SK-N-SH (cell line): ENCODE measurements around the gene UBTD1. TPM values are rescaled to one million over a fixed set of nuclear protein-coding genes. Genes with fewer than 3 reads are reported as not detected.

ENCODE experiments used
- CTCF ChIA-PET: fragments of 300-600, 350-600 bp; formaldehyde crosslinking; extraction: SDS; loops from one replicate; lab custom pipeline; 2021; lab: Yijun Ruan, JAX
- POLR2A ChIA-PET: fragments of 350-600 bp; sonication (Branson Sonifier 250); formaldehyde crosslinking; extraction: SDS; loops from one replicate; lab custom pipeline; 2020; ENCODE audit warnings: antibody characterized with exemption, inconsistent platforms; lab: Yijun Ruan, JAX
- DNase-seq: peaks from one replicate; pipeline ENCODE4 v3.0.0; 2012
- H2AFZ ChIP-seq: fragments of 200-600 bp; sonication (generic); 2 replicates; pipeline ENCODE4 v1.8.1; 2016; ENCODE audit warnings: antibody characterized with exemption, mild to moderate bottlenecking, low read depth
- H3F3A ChIP-seq: fragments of 200-600 bp; sonication (generic); replicated peaks from 2 replicates; pipeline ENCODE3; 2016; ENCODE audit warnings: antibody characterized with exemption, mild to moderate bottlenecking; ENCODE audit not compliant: insufficient read depth
- H3K27ac ChIP-seq, 2 experiments: fragments of 200-500 bp in 1 of 2; fragments of 200-600 bp in 1 of 2; sonication (Bioruptor generic) in 1 of 2; sonication (generic), shearing (Covaris generic) in 1 of 2; 2 replicates each; pipeline versions ENCODE4 v1.5.1 to v1.6.1; 2014 to 2016; ENCODE audit warnings: low read depth in 2 of 2, inconsistent platforms in 1 of 2, low read length in 1 of 2, mild to moderate bottlenecking in 1 of 2, mixed read lengths in 1 of 2
- H3K27me3 ChIP-seq: fragments of 200-600 bp; sonication (generic), shearing (Covaris generic); 2 replicates; pipeline ENCODE4 v1.6.1; 2016; ENCODE audit warnings: mixed run types; ENCODE audit not compliant: insufficient read depth
- H3K36me3 ChIP-seq, 2 experiments: fragments of 200-500 bp in 1 of 2; fragments of 200-600 bp in 1 of 2; sonication (Bioruptor generic) in 1 of 2; sonication (generic) in 1 of 2; replicated peaks in 1 of 2; 2 replicates each; pipeline versions ENCODE3 to v1.5.1; 2014 to 2016; ENCODE audit warnings: low read length in 1 of 2, mild to moderate bottlenecking in 1 of 2; ENCODE audit not compliant: insufficient read depth in 2 of 2, control insufficient read depth in 1 of 2
- H3K4me1 ChIP-seq, 2 experiments: fragments of 200-500 bp in 1 of 2; fragments of 200-600 bp in 1 of 2; sonication (Bioruptor generic) in 1 of 2; sonication (generic), shearing (Covaris generic) in 1 of 2; 2 replicates each; pipeline versions ENCODE4 v1.5.1 to v1.6.1; 2014 to 2016; ENCODE audit warnings: low read depth in 1 of 2, low read length in 1 of 2, mixed run types in 1 of 2; ENCODE audit not compliant: insufficient read depth in 2 of 2, control insufficient read depth in 1 of 2
- H3K4me2 ChIP-seq: fragments of 200-600 bp; sonication (generic), shearing (Covaris generic); 2 replicates; pipeline ENCODE4 v1.6.1; 2017; ENCODE audit warnings: mixed run types
- H3K4me3 ChIP-seq, 2 experiments: fragments of 200-500 bp in 1 of 2; fragments of 200-600 bp in 1 of 2; sonication (Bioruptor generic) in 1 of 2; sonication (generic), shearing (Covaris generic) in 1 of 2; 2 replicates each; pipeline versions ENCODE4 v1.5.1 to v1.8.1; 2014 to 2016; ENCODE audit warnings: low read depth in 2 of 2, inconsistent platforms in 1 of 2, low read length in 1 of 2, mild to moderate bottlenecking in 1 of 2, mixed read lengths in 1 of 2, moderate library complexity in 1 of 2
- H3K79me2 ChIP-seq: fragments of 200-600 bp; sonication (generic); 2 replicates; pipeline ENCODE4 v1.8.1; 2017; ENCODE audit warnings: mild to moderate bottlenecking; ENCODE audit not compliant: insufficient read depth
- H3K9ac ChIP-seq: fragments of 200-600 bp; sonication (generic); 2 replicates; pipeline ENCODE4 v1.6.1; 2017; ENCODE audit warnings: mixed run types
- H3K9me2 ChIP-seq: fragments of 200-600 bp; sonication (generic); 2 replicates; pipeline ENCODE4 v1.6.1; 2017; ENCODE audit warnings: mixed run types
- H3K9me3 ChIP-seq: fragments of 200-600 bp; sonication (generic); 2 replicates; pipeline ENCODE4 v1.6.1; 2017; ENCODE audit warnings: mixed run types, mild to moderate bottlenecking, moderate library complexity
- H4K20me1 ChIP-seq: fragments of 200-600 bp; sonication (generic); 2 replicates; pipeline ENCODE4 v1.6.1; 2017; ENCODE audit warnings: mild to moderate bottlenecking, mixed run types; ENCODE audit not compliant: insufficient read depth
- ELF1 ChIP-seq: IDR thresholded peaks from 2 replicates; pipeline ENCODE4 v1.4.0; 2012
- EP300 ChIP-seq, 2 experiments: IDR thresholded peaks; 2 replicates each; pipeline versions ENCODE4 v1.4.0 to v1.6.1; 2012; ENCODE audit warnings: borderline replicate concordance in 1 of 2, low read depth in 1 of 2, low read length in 1 of 2
- FOSL2 ChIP-seq: IDR thresholded peaks from 2 replicates; pipeline ENCODE4 v1.4.0; 2012; ENCODE audit warnings: low read depth, mild to moderate bottlenecking, moderate library complexity, borderline replicate concordance
- MEF2A ChIP-seq: IDR thresholded peaks from 2 replicates; pipeline ENCODE4 v1.4.0; 2012; ENCODE audit warnings: low read depth, borderline replicate concordance
- MXI1 ChIP-seq: IDR thresholded peaks from 2 replicates; pipeline ENCODE4 v1.6.1; 2012; ENCODE audit warnings: mild to moderate bottlenecking, low read depth, low read length, improper control_type of control experiment
- NRF1 ChIP-seq: IDR thresholded peaks from 2 replicates; pipeline ENCODE4 v1.6.1; 2012; ENCODE audit warnings: low read depth, mild to moderate bottlenecking, low read length
- POLR2AphosphoS5 ChIP-seq: IDR thresholded peaks from 2 replicates; pipeline ENCODE4 v1.6.1; 2012; ENCODE audit warnings: low read depth, low read length
- RCOR1 ChIP-seq: fragments of 150-350 bp; IDR thresholded peaks from 2 replicates; pipeline ENCODE4 v1.6.1; 2017; ENCODE audit warnings: antibody characterized with exemption, low read length
- RXRA ChIP-seq: IDR thresholded peaks from 2 replicates; pipeline ENCODE4 v1.4.0; 2012; ENCODE audit warnings: low read depth, mild to moderate bottlenecking, borderline replicate concordance
- SIN3A ChIP-seq: IDR thresholded peaks from 2 replicates; pipeline ENCODE4 v1.6.1; 2012; ENCODE audit warnings: low read depth, mild to moderate bottlenecking, low read length, moderate library complexity, borderline replicate concordance
- WGBS: methylation state at CpG from one replicate; pipeline ENCODE4 v1.1.6; 2017; ENCODE audit warnings: low lambda C conversion rate; 5-methylcytosine and 5-hydroxymethylcytosine counted together
- polyA plus RNA-seq, 3 experiments: library from polyadenylated mRNA; depleted of rRNA; stranded (reverse); fragments of >200 nt; gene quantifications; 2 replicates each; pipeline ENCODE4 v1.2.3, GENCODE V29; 2012
- TF ChIP-seq, protein P1 (sequence below): IDR thresholded peaks from 2 replicates; pipeline ENCODE4 v1.6.1; 2012; ENCODE audit warnings: mild to moderate bottlenecking, low read depth, low read length, moderate library complexity
- TF ChIP-seq, protein P2 (sequence below): fragments of 150-350 bp; IDR thresholded peaks from 2 replicates; pipeline ENCODE4 v1.6.1; 2017; ENCODE audit warnings: antibody characterized with exemption, low read length, low read depth, borderline replicate concordance
- TF ChIP-seq, protein P3 (sequence below): fragments of 200-600 bp; sonication (generic); IDR thresholded peaks from 2 replicates; pipeline ENCODE4 v1.6.1; 2017; ENCODE audit warnings: antibody characterized with exemption, mild to moderate bottlenecking, moderate library complexity
- TF ChIP-seq, protein P4 (sequence below): fragments of 150-350 bp; IDR thresholded peaks from 2 replicates; pipeline ENCODE4 v1.6.1; 2016; ENCODE audit warnings: mild to moderate bottlenecking, low read depth, low read length

Gene UBTD1
- polyA plus RNA-seq, 1 of the 3 experiments (the other 2 are of a cell fraction), result 38.8 TPM

DNA sequence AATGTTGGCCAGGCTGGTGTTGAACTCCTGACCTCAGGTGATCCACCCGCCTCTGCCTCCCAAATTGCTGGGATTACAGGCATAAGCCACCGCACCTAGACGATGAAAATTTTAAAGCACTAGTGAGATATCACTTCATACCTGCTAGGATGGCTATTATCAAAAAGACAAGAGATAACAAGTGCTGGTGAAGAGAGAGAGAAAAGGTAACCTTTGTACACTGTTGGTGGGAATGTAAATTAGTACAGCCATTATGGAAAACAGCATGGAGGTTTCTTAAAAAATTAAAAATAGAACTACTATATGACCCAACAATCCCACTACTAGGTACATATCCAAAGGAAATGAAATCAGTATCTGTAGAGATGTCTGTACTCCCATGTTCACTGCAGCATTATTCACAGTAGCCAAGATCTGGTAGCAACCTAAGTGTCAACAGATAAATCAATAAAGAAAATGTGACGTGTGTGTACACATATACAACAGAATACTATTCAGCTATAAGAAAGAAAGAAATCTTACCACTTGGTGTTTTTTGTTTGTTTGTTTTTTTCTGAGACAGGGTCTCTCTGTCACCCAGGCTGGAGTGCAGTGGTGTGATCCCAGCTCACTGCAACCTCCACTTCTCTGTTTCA lies 13.0 kb upstream of the UBTD1 start:
- peaks cover 47% of the 10 kb centered on the region for H4K20me1 ChIP-seq
- POLR2A ChIA-PET, result no interaction called here

More for the DNA sequence above, 13.0 kb upstream of the UBTD1 start:
- DNase-seq, result no peak
- H3K9ac ChIP-seq, result no peak overlapping the region
- H3K27ac ChIP-seq, result no peak overlapping the region; a peak in 1 of 4 replicates
- H3K9me3 ChIP-seq, result no peaks in the 10 kb centered on the region
- H3K27me3 ChIP-seq, result no peaks in the 10 kb centered on the region
- peaks cover 93% of the 10 kb centered on the region for H3K79me2 ChIP-seq
- no peak overlapping the region for H3K4me2 ChIP-seq
- peaks cover 0 to 3% of the 10 kb centered on the region in 2 experiments; a peak in 1 of 4 replicates for H3K4me1 ChIP-seq
- H3K36me3 ChIP-seq, result peaks cover 13 to 26% of the 10 kb centered on the region in 2 experiments
- CTCF ChIA-PET, result no interaction called here
- WGBS, result 95% methylated on average over 4 of the region's 4 CpGs
- peaks cover 13% of the 10 kb centered on the region for H3F3A ChIP-seq
- H3K4me3 ChIP-seq, result no peak overlapping the region
- H2AFZ ChIP-seq, result no peak overlapping the region
- H3K9me2 ChIP-seq, result no peaks in the 10 kb centered on the region
- TF ChIP-seq EP300 (IDR thresholded peaks at IDR 0.05; ENCODE audit: borderline replicate concordance in 1 of 2, low read depth in 1 of 2, low read length in 1 of 2) (no peak), FOSL2 (no peak), SIN3A (no peak), MEF2A (no peak), ELF1 (no peak), MXI1 (no peak), NRF1 (no peak), RXRA (no peak), POLR2AphosphoS5 (no peak), RCOR1 (no peak)
- TF ChIP-seq, protein P1, sequence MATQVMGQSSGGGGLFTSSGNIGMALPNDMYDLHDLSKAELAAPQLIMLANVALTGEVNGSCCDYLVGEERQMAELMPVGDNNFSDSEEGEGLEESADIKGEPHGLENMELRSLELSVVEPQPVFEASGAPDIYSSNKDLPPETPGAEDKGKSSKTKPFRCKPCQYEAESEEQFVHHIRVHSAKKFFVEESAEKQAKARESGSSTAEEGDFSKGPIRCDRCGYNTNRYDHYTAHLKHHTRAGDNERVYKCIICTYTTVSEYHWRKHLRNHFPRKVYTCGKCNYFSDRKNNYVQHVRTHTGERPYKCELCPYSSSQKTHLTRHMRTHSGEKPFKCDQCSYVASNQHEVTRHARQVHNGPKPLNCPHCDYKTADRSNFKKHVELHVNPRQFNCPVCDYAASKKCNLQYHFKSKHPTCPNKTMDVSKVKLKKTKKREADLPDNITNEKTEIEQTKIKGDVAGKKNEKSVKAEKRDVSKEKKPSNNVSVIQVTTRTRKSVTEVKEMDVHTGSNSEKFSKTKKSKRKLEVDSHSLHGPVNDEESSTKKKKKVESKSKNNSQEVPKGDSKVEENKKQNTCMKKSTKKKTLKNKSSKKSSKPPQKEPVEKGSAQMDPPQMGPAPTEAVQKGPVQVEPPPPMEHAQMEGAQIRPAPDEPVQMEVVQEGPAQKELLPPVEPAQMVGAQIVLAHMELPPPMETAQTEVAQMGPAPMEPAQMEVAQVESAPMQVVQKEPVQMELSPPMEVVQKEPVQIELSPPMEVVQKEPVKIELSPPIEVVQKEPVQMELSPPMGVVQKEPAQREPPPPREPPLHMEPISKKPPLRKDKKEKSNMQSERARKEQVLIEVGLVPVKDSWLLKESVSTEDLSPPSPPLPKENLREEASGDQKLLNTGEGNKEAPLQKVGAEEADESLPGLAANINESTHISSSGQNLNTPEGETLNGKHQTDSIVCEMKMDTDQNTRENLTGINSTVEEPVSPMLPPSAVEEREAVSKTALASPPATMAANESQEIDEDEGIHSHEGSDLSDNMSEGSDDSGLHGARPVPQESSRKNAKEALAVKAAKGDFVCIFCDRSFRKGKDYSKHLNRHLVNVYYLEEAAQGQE, result no peak
- TF ChIP-seq, protein P2, sequence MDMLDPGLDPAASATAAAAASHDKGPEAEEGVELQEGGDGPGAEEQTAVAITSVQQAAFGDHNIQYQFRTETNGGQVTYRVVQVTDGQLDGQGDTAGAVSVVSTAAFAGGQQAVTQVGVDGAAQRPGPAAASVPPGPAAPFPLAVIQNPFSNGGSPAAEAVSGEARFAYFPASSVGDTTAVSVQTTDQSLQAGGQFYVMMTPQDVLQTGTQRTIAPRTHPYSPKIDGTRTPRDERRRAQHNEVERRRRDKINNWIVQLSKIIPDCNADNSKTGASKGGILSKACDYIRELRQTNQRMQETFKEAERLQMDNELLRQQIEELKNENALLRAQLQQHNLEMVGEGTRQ, result no peak
- TF ChIP-seq, protein P3, sequence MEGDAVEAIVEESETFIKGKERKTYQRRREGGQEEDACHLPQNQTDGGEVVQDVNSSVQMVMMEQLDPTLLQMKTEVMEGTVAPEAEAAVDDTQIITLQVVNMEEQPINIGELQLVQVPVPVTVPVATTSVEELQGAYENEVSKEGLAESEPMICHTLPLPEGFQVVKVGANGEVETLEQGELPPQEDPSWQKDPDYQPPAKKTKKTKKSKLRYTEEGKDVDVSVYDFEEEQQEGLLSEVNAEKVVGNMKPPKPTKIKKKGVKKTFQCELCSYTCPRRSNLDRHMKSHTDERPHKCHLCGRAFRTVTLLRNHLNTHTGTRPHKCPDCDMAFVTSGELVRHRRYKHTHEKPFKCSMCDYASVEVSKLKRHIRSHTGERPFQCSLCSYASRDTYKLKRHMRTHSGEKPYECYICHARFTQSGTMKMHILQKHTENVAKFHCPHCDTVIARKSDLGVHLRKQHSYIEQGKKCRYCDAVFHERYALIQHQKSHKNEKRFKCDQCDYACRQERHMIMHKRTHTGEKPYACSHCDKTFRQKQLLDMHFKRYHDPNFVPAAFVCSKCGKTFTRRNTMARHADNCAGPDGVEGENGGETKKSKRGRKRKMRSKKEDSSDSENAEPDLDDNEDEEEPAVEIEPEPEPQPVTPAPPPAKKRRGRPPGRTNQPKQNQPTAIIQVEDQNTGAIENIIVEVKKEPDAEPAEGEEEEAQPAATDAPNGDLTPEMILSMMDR, result no peak
- TF ChIP-seq, protein P4, sequence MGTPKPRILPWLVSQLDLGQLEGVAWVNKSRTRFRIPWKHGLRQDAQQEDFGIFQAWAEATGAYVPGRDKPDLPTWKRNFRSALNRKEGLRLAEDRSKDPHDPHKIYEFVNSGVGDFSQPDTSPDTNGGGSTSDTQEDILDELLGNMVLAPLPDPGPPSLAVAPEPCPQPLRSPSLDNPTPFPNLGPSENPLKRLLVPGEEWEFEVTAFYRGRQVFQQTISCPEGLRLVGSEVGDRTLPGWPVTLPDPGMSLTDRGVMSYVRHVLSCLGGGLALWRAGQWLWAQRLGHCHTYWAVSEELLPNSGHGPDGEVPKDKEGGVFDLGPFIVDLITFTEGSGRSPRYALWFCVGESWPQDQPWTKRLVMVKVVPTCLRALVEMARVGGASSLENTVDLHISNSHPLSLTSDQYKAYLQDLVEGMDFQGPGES, result no peak
